ENCODE measurements around the gene GSG1.
"Not testable (repeated sequence)": the region's sequence is repeated elsewhere in the genome, so short reads cannot be mapped to it uniquely, and the experiment has no call there.

The GSG1 gene

GRCh38 chr12:13093191-13093847 lies 10.1 kb downstream of the GSG1 start:
- no peak for DNase-seq (ENCODE audit: low spot score)
- FAIRE-seq: no peak

DNA sequence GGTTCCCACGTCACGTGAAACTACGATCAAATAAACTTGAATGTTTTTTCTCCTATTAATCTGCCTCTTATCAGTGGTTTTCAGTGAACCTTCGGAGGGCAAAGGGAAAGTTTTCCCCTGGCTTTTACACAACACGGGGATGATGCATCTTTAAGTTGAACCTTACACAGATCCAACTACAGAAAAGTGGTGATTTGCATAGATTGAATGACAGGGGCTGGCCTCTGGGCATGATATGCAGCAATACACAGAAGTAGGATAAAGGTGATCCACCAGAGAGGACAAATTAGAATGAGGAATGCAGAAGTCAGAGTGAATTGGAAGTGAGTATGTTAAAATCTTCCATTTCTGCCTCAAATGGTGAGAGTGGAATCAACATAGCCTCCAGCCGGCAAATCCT lies 11.6 kb downstream of the GSG1 start:
- no peak for FAIRE-seq
- no peak for DNase-seq (ENCODE audit: low spot score)

DNA sequence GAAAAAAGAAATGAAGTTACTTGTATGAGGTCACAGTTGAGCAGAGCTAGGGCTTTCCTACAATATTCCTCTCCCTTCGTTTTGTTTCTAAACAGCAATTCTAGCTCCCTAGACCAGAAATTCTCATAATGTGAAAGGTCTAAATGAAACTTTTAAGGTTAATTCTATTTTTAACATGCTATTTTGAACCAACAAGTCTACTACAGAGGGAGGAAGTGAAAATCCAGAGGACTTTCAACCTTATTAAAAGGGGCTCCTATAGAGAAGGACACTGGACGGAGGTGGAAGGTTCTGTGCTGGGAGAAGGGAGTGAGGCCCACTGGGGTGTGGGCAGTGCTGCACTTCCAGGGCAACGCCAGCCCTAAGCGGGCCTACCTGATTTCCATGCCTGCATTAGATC lies 13.4 kb downstream of the GSG1 start:
- DNase-seq (ENCODE audit: low spot score) (no peak), FAIRE-seq (no peak)

DNA sequence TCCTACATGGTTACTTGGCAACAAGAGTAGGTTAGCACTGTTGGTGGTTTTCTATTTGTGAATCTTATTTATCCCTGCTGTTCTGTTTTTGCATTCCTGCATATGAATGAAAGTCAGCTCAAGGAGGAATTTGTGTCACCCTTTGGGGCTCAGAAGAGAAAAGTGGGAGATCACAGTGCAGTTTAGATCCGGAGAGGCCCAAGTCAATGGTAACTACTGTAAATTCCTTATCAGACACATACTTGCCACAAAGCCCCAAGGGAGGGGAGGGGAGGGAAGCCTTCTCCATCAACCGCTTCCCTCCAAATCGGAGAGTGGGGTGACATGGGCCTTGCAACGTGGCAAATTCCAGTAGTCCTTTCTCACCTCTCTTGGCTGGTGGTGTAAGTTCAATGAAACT lies 15.0 kb downstream of the GSG1 start:
- DNase-seq (ENCODE audit: low spot score) (no peak), FAIRE-seq (no peak)

- DNase-seq (ENCODE audit: low spot score) (no peak), FAIRE-seq (no peak)
Observed at GRCh38 chr12:13087766-13088165, 15.7 kb downstream of the GSG1 start.

GRCh38 chr12:13085968-13086686 lies 17.3 kb downstream of the GSG1 start:
- no peak for FAIRE-seq

GRCh38 chr12:13084898-13085640 lies 18.4 kb downstream of the GSG1 start:
- FAIRE-seq: no peak
- no peak for DNase-seq (ENCODE audit: low spot score)

More at GRCh38 chr12:13085968-13086686, 17.3 kb downstream of the GSG1 start:
- DNase-seq (ENCODE audit: low spot score): no peak

GRCh38 chr12:13083638-13084037 lies 19.8 kb downstream of the GSG1 start:
- not testable (repeated sequence) for FAIRE-seq; DNase-seq (ENCODE audit: low spot score)

DNA sequence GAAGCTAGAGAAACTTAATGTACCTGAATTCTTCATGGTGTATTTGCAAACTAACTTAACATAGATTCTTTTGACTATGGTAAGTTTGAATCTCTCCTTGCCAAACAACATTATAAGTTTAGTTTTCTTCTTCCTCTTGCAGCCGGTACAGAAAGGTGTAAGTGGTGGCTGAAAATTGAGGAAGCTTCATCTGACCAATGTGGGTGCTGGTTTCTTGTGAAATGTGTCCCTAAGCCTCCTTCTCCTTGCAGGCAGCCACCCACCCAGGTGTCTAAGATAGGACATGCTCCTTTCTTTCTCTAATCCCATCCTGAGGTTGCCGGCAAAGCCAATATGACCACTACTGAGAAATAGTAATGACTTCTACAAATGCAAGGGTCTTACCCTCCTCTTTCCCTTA lies 20.6 kb downstream of the GSG1 start:
- DNase-seq (ENCODE audit: low spot score) (no peak), FAIRE-seq (no peak)

DNA sequence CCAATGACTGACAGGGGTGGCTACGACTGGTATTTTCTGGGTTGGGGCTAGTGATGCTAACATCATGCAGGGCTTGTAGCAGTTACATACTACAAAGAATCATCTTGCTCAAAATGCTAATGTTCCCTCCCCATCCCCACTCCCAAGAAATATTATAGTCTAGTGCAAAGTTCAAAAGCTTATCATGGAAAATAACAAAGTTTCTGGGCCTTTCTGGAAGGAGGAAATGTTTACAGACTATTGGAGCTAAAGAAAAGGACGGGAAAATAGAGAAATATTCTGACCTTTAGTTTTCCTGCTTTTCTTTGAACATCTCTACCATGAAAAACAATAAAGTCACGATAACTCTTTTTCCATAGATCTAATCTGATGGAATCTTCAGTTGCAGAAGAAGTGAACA lies 23.2 kb downstream of the GSG1 start:
- FAIRE-seq (no peak), DNase-seq (ENCODE audit: low spot score) (no peak)

DNA sequence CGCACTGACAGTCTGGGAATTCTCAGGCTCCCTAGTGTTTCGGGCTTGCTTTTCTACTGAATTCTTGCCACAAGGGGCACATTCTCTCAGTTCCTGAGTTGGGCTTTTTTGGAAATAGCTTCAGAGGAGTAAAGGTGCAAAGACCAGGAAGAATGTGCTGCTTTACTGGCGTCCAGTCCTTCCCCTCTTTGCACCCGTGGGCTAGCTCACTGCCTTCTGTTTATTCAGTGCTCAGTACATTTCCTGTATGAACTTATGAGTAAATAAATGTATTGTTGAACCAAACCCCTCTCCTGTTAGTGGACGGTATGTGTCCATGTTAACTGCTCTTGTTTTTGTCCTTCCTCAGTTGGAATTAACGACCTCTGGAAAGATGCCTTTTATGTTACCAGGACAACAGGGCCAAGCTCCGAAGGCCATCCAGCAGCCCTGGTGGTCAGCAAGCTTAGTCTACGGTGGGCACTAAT lies 24.0 kb downstream of the GSG1 start:
- no peak for DNase-seq (ENCODE audit: low spot score)

GRCh38 chr12:13075786-13076570 lies 27.5 kb downstream of the GSG1 start:
- DNase-seq (ENCODE audit: low spot score): no peak
- no peak for FAIRE-seq

More for the DNA sequence above, 24.0 kb downstream of the GSG1 start:
- FAIRE-seq: no peak

DNA sequence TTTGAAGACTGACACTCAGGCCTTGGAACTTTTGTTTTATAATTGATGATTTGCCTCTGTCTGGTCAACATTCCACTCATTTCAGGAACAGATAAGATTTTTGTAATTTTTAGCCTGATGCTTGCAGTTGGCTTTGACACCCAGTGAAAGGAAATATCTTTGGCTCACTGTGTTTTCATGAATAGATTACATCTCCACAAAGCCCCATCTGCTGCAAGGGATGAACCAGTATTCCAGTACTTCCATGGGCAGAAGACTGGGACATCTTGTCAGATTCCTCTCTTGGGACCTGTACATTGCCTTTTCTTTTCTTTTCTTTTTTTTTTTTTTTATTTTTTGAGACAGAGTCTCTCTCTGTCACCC lies 28.4 kb downstream of the GSG1 start:
- no peak for FAIRE-seq
- no peak for DNase-seq (ENCODE audit: low spot score)

- FAIRE-seq (no peak), DNase-seq (ENCODE audit: low spot score) (no peak)
Observed at GRCh38 chr12:13074396-13075117, 28.9 kb downstream of the GSG1 start.

GRCh38 chr12:13073173-13073572 lies 30.3 kb downstream of the GSG1 start:
- DNase-seq (ENCODE audit: low spot score) (no peak), FAIRE-seq (no peak)

DNA sequence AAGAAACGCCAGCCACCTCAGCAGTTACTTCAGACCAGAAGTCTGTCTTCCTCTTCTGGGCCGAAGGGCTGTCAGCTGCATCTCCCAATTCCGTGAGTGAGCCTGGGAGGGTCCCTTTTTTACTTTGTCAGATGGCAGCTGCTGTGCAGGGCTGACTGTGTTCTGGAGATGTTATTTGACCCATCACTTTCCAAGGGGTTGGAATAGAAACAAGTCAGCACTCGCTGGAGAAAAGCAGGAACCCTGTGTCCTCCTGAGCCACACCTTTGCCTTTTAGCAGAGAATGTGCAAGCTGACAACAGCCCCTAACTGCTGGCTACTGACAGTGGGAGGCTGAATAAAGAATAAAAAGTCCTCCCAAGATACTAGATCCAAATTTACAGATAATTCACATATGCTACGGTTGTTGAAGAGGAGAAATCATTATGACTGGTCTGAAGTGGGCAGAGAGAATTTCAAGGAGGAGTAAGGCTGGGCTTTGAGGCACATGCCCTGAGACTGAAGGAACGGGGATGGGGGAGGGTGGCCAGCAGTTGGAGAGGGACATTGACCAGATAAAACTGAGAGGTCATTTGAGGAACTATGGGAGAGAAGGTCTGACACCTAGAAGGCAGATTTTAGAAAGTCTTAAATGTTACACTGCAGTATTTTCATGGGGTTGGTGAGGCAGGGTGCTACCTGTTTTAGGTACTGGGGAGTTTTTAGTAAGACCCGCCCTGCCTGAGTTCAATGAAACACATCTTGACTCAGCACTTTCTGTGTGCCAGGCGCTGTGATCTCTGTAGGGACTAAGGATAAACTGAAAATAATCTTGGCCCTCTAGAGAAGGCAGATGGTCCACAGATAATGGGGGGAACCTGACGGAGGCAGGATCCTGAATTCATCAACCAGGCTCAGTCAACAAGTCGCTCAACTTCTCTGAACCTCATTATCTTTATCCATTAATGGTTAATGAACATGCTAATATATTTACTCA lies 31.9 kb downstream of the GSG1 start:
- DNase-seq (ENCODE audit: low spot score) (no peak), FAIRE-seq (no peak)

GRCh38 chr12:13069380-13069779 lies 34.1 kb downstream of the GSG1 start:
- DNase-seq (ENCODE audit: low spot score): no peak
- FAIRE-seq: no peak

- DNase-seq (ENCODE audit: low spot score) (no peak), FAIRE-seq (no peak)
Observed at GRCh38 chr12:13067322-13067721, 36.1 kb downstream of the GSG1 start.

DNA sequence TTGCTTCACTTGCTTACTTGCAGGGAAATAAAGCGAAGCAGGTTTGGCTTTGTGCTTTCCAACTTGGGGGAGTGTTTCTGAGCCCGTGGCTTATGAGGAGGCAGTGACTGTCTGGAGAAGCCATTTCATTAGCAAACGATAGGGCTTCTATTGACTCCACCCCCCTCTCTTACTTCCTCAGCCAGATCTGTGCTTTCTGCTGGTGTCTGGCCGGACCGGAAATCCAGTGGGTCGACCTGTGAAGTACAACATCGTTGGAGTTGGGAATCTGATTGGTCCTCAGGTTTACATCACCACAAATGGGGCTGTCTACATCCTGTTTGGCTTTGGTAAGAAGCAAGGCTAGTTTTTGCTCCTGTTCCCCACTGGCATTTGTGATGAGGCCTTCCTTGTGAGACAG lies 37.0 kb downstream of the GSG1 start:
- FAIRE-seq (no peak), DNase-seq (ENCODE audit: low spot score) (no peak)

DNA sequence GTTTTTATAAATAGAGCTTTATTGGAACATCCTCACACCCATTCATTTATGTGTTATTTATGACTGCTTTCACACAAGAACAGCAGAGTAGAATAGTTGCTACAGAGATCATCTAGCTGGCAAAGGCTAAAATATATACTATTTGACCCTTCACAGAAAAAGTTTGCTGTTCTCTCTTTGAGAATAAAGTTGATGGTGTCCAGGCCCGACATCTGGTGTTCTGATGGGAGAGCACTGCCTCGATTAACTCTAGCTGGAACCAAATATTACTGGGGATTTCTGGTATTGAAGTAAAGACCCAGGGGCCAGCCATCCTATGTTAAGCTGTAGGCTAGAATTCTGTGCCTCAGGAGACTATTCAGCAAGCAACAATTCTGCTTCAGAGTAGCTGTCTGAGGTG lies 37.5 kb downstream of the GSG1 start:
- FAIRE-seq: no peak
- no peak for DNase-seq (ENCODE audit: low spot score)

Measured in RCC 7860 (cell line).